Glutamatergic neuron (in vitro differentiated cells): ENCODE results near the gene EML1. TPM values are rescaled to one million over a fixed set of nuclear protein-coding genes. Genes with fewer than 3 reads are reported as not detected.
A peak's percentile ranks its signal among the peaks of the same experiment; 100 is the strongest.

Source experiments
- DNase-seq: peaks from one replicate; pipeline ENCODE4 v3.0.0; 2022
- H3K27ac Mint-ChIP-seq: one replicate; pipeline ENCODE4 v1.8.0; 2020; ENCODE audit warnings: mild to moderate bottlenecking, mixed read lengths, inconsistent platforms; ENCODE audit not compliant: unreplicated experiment
- H3K27me3 Mint-ChIP-seq: one replicate; pipeline ENCODE4 v1.8.0; 2020; ENCODE audit warnings: mild to moderate bottlenecking, moderate library complexity, mixed read lengths, inconsistent platforms; ENCODE audit not compliant: unreplicated experiment
- H3K36me3 Mint-ChIP-seq: one replicate; pipeline ENCODE4 v1.8.0; 2020; ENCODE audit warnings: mild to moderate bottlenecking, mixed read lengths, inconsistent platforms; ENCODE audit not compliant: unreplicated experiment
- H3K4me1 Mint-ChIP-seq: one replicate; pipeline ENCODE4 v1.8.0; 2020; ENCODE audit warnings: mild to moderate bottlenecking, low read depth, mixed read lengths, inconsistent platforms; ENCODE audit not compliant: unreplicated experiment
- H3K4me3 Mint-ChIP-seq: one replicate; pipeline ENCODE4 v1.8.0; 2020; ENCODE audit warnings: mild to moderate bottlenecking, mixed read lengths, inconsistent platforms; ENCODE audit not compliant: unreplicated experiment
- H3K9me3 Mint-ChIP-seq: one replicate; pipeline ENCODE4 v1.8.0; 2020; ENCODE audit warnings: mild to moderate bottlenecking, moderate library complexity, mixed read lengths, inconsistent platforms; ENCODE audit not compliant: unreplicated experiment
- CTCF ChIP-seq: fragments of 200-600 bp; sonication (generic); IDR thresholded peaks from one replicate; pipeline ENCODE4 v1.5.0; 2021; ENCODE audit not compliant: partially characterized antibody, unreplicated experiment
- total RNA-seq: library from RNA; stranded (reverse); fragmentation: NEBNext Ultra II Directional; extraction: Animal tissue kit (Norgen Biotek cat#: 25700); gene quantifications from one replicate; pipeline ENCODE4 v1.2.1, GENCODE V29; 2021; ENCODE audit not compliant: unreplicated experiment

The EML1 gene
- total RNA-seq, 1 donor from 2014 or later = 73.6 TPM

- TF ChIP-seq CTCF = no peak
- Mint-ChIP-seq H3K9me3 (peaks cover 10% of the 10 kb centered on the region), H3K27ac (peak overlapping the region; percentile 44), H3K4me3 (peak overlapping the region; percentile 63), H3K36me3 (no peaks in the 10 kb centered on the region), H3K4me1 (peaks cover 26% of the 10 kb centered on the region), H3K27me3 (peaks cover 5% of the 10 kb centered on the region)
- no peak for DNase-seq
Observed at GRCh38 chr14:99822800-99823455, 29.7 kb downstream of the EML1 start.

GRCh38 chr14:99824776-99825175, 31.6 kb downstream of the EML1 start:
- Mint-ChIP-seq H3K9me3 (peaks cover 8% of the 10 kb centered on the region), H3K36me3 (no peaks in the 10 kb centered on the region), H3K4me3 (no peak overlapping the region), H3K27ac (no peak overlapping the region), H3K27me3 (peaks cover 5% of the 10 kb centered on the region), H3K4me1 (peaks cover 24% of the 10 kb centered on the region)
- no peak for DNase-seq
- no peak for TF ChIP-seq CTCF

GRCh38 chr14:99829450-99829849, 36.2 kb downstream of the EML1 start:
- Mint-ChIP-seq H3K27me3 (no peaks in the 10 kb centered on the region), H3K36me3 (no peaks in the 10 kb centered on the region), H3K9me3 (peaks cover 2% of the 10 kb centered on the region), H3K4me1 (peaks cover 24% of the 10 kb centered on the region), H3K4me3 (no peak overlapping the region), H3K27ac (no peak overlapping the region)
- TF ChIP-seq CTCF = no peak
- DNase-seq = no peak

GRCh38 chr14:99831303-99831702, 38.1 kb downstream of the EML1 start:
- no peaks in the 10 kb centered on the region for H3K36me3 Mint-ChIP-seq
- no peak overlapping the region for H3K27ac Mint-ChIP-seq
- no peak for TF ChIP-seq CTCF
- no peaks in the 10 kb centered on the region for H3K27me3 Mint-ChIP-seq
- peaks cover 34% of the 10 kb centered on the region for H3K4me1 Mint-ChIP-seq
- DNase-seq = no peak
- peaks cover 2% of the 10 kb centered on the region for H3K9me3 Mint-ChIP-seq
- no peak overlapping the region for H3K4me3 Mint-ChIP-seq

- no peak overlapping the region for H3K27ac Mint-ChIP-seq
- peaks cover 34% of the 10 kb centered on the region for H3K4me1 Mint-ChIP-seq
- no peak for TF ChIP-seq CTCF
- no peak for DNase-seq
- H3K4me3 Mint-ChIP-seq = peak overlapping the region; percentile 43
- no peaks in the 10 kb centered on the region for H3K36me3 Mint-ChIP-seq
- peaks cover 2% of the 10 kb centered on the region for H3K9me3 Mint-ChIP-seq
- no peaks in the 10 kb centered on the region for H3K27me3 Mint-ChIP-seq
Observed at GRCh38 chr14:99831903-99832685, 38.9 kb downstream of the EML1 start.
